H1 (cell line): Measurements from ENCODE around the gene SYDE2. TPM values are rescaled to one million over a fixed set of nuclear protein-coding genes. Genes with fewer than 3 reads are reported as not detected.

Experiments
- CTCF ChIA-PET: fragments of 300-600 bp; sonication (Branson Sonifier 250); formaldehyde crosslinking; loops from one replicate; lab custom pipeline; 2021; ENCODE audit not compliant: partially characterized antibody; lab: Charles Lee
- POLR2A ChIA-PET: fragments of 300-600 bp; sonication (Branson Sonifier 250); formaldehyde crosslinking; loops from one replicate; lab custom pipeline; 2021; ENCODE audit warnings: inconsistent platforms; ENCODE audit not compliant: partially characterized antibody; lab: Charles Lee
- DNase-seq, 2 experiments: peaks; one replicate each; pipeline versions ENCODE4 v3.0.0 to v3.0.0-alpha.2; 2010 to 2022; ENCODE audit warnings: low spot score in 2 of 2, low read depth in 1 of 2, mixed read lengths in 1 of 2
- FAIRE-seq: peaks from 2 replicates; lab custom pipeline; 2011; peaks lifted over from hg19 to GRCh38; lab: Jason Lieb, UNC
- H2AFZ ChIP-seq: 2 replicates; pipeline ENCODE4 v1.8.1; 2012; ENCODE audit warnings: low read length, inconsistent platforms
- H2AK5ac ChIP-seq: 2 replicates; pipeline ENCODE4 v1.6.1; 2013; ENCODE audit warnings: low read depth, low read length
- H2BK120ac ChIP-seq: replicated peaks from 2 replicates; pipeline ENCODE3; 2013; ENCODE audit warnings: low read depth, low read length, inconsistent platforms
- H2BK12ac ChIP-seq: 2 replicates; pipeline ENCODE4 v1.6.1; 2013; ENCODE audit warnings: low read depth, low read length
- H2BK15ac ChIP-seq: 2 replicates; pipeline ENCODE4 v1.6.1; 2013; ENCODE audit warnings: low read length
- H2BK20ac ChIP-seq: 2 replicates; pipeline ENCODE4 v1.6.1; 2013; ENCODE audit warnings: low read length
- H2BK5ac ChIP-seq: 2 replicates; pipeline ENCODE4 v1.6.1; 2013; ENCODE audit warnings: low read depth, low read length
- H3K14ac ChIP-seq: 2 replicates; pipeline ENCODE4 v1.6.1; 2013; ENCODE audit warnings: inconsistent platforms; ENCODE audit not compliant: insufficient read length
- H3K18ac ChIP-seq: 2 replicates; pipeline ENCODE4 v1.6.1; 2013; ENCODE audit warnings: low read length; ENCODE audit errors: extremely low read depth
- H3K23ac ChIP-seq: 2 replicates; pipeline ENCODE4 v1.6.1; 2013; ENCODE audit warnings: inconsistent platforms; ENCODE audit not compliant: insufficient read length
- H3K23me2 ChIP-seq: 2 replicates; pipeline ENCODE4 v1.6.1; 2013; ENCODE audit warnings: low read depth, low read length
- H3K27ac ChIP-seq: 2 replicates; pipeline ENCODE4 v1.6.1; 2011; ENCODE audit warnings: low read depth, low read length, inconsistent platforms
- H3K27me3 ChIP-seq, 4 experiments: replicated peaks in 1 of 4; 1 replicate in 1 of 4; 2 replicates in 3 of 4; pipeline versions ENCODE4 v1.6.1 to v1.8.1; 2011 to 2013; ENCODE audit warnings: low read length in 3 of 4, mild to moderate bottlenecking in 3 of 4, inconsistent platforms in 2 of 4, mixed read lengths in 2 of 4, moderate library complexity in 1 of 4; ENCODE audit not compliant: control insufficient read depth in 3 of 4, insufficient read depth in 3 of 4; ENCODE audit errors: extremely low read depth in 1 of 4
- H3K36me3 ChIP-seq, 4 experiments: 2 replicates each; pipeline versions ENCODE4 v1.6.1 to v1.8.1; 2011 to 2013; ENCODE audit warnings: mild to moderate bottlenecking in 4 of 4, low read length in 3 of 4, moderate library complexity in 2 of 4, control low read depth in 1 of 4, inconsistent platforms in 1 of 4; ENCODE audit not compliant: insufficient read depth in 4 of 4, control insufficient read depth in 2 of 4
- H3K4ac ChIP-seq: replicated peaks from 2 replicates; pipeline ENCODE3; 2013; ENCODE audit warnings: low read length, low read depth, mixed read lengths, inconsistent platforms; ENCODE audit not compliant: insufficient read length
- H3K4me1 ChIP-seq, 4 experiments: replicated peaks in 1 of 4; 1 replicate in 1 of 4; 2 replicates in 3 of 4; pipeline versions ENCODE4 v1.6.1 to v1.8.1; 2011 to 2013; ENCODE audit warnings: low read length in 3 of 4, inconsistent platforms in 2 of 4, mixed read lengths in 1 of 4; ENCODE audit not compliant: insufficient read depth in 4 of 4, control insufficient read depth in 3 of 4
- H3K4me2 ChIP-seq, 2 experiments: 2 replicates each; pipeline versions ENCODE4 v1.6.1 to v1.8.1; 2011 to 2013; ENCODE audit warnings: low read depth in 2 of 2, low read length in 2 of 2, control low read depth in 1 of 2, inconsistent platforms in 1 of 2, mild to moderate bottlenecking in 1 of 2; ENCODE audit not compliant: insufficient read depth in 1 of 2
- H3K4me3 ChIP-seq, 4 experiments: fragments of 200-600, 300-600 bp in 1 of 4; sonication (generic), shearing (Covaris generic), sonication (Bioruptor Twin) in 1 of 4; 2 replicates each; pipeline versions ENCODE4 v1.5.1 to v1.8.1; 2011 to 2016; ENCODE audit warnings: low read length in 4 of 4, low read depth in 3 of 4, control low read depth in 2 of 4, inconsistent platforms in 2 of 4, mild to moderate bottlenecking in 2 of 4, mixed read lengths in 1 of 4, moderate library complexity in 1 of 4; ENCODE audit not compliant: insufficient read depth in 2 of 4; ENCODE audit errors: extremely low read depth in 1 of 4
- H3K56ac ChIP-seq: replicated peaks from 2 replicates; pipeline ENCODE3; 2013; ENCODE audit warnings: low read depth, mild to moderate bottlenecking, mixed read lengths, low read length, inconsistent platforms; ENCODE audit not compliant: insufficient read length
- H3K79me1 ChIP-seq: 2 replicates; pipeline ENCODE4 v1.6.1; 2013; ENCODE audit warnings: low read depth, low read length, control low read depth
- H3K79me2 ChIP-seq, 2 experiments: 2 replicates each; pipeline versions ENCODE4 v1.6.1 to v1.8.1; 2012 to 2013; ENCODE audit warnings: low read length in 2 of 2, mild to moderate bottlenecking in 2 of 2, inconsistent platforms in 1 of 2; ENCODE audit not compliant: insufficient read depth in 2 of 2, control insufficient read depth in 1 of 2
- H3K9ac ChIP-seq, 4 experiments: replicated peaks in 1 of 4; 1 replicate in 1 of 4; 2 replicates in 3 of 4; pipeline versions ENCODE4 v1.6.1 to v1.8.1; 2011 to 2013; ENCODE audit warnings: low read depth in 3 of 4, low read length in 3 of 4, control low read depth in 2 of 4, mild to moderate bottlenecking in 2 of 4, moderate library complexity in 2 of 4, inconsistent platforms in 1 of 4; ENCODE audit errors: extremely low read depth in 1 of 4
- H3K9me3 ChIP-seq, 2 experiments: 2 replicates each; pipeline versions ENCODE4 v1.6.1 to v1.8.1; 2012 to 2013; ENCODE audit warnings: mild to moderate bottlenecking in 2 of 2, moderate library complexity in 2 of 2, control low read depth in 1 of 2, inconsistent platforms in 1 of 2, low read depth in 1 of 2, low read length in 1 of 2, mixed read lengths in 1 of 2; ENCODE audit not compliant: insufficient read depth in 2 of 2
- H4K20me1 ChIP-seq, 2 experiments: replicated peaks in 1 of 2; 2 replicates each; pipeline versions ENCODE3 to v1.8.1; 2011 to 2013; ENCODE audit warnings: inconsistent platforms in 2 of 2, low read length in 2 of 2, mild to moderate bottlenecking in 1 of 2; ENCODE audit not compliant: insufficient read depth in 2 of 2, control insufficient read depth in 1 of 2
- H4K5ac ChIP-seq: 2 replicates; pipeline ENCODE4 v1.6.1; 2013; ENCODE audit warnings: low read length, low read depth, mixed read lengths, inconsistent platforms; ENCODE audit not compliant: insufficient read length
- H4K8ac ChIP-seq: 2 replicates; pipeline ENCODE4 v1.8.0; 2013; ENCODE audit warnings: mild to moderate bottlenecking, moderate library complexity, low read length, inconsistent platforms; ENCODE audit not compliant: insufficient read depth; ENCODE audit errors: extremely low read depth
- H4K91ac ChIP-seq: replicated peaks from 2 replicates; pipeline ENCODE3; 2013; ENCODE audit warnings: low read length, mixed read lengths, inconsistent platforms; ENCODE audit not compliant: insufficient read length
- WGBS, 2 experiments: shearing (Covaris generic) in 1 of 2; methylation state at CpG; one replicate each; pipeline versions ENCODE4 v1.1.6 to v1.1.7; 2013 to 2015; ENCODE audit warnings: low lambda C conversion rate in 2 of 2, mixed read lengths in 2 of 2, inconsistent platforms in 1 of 2, low coverage in 1 of 2, missing lambda C conversion rate in 1 of 2; ENCODE audit not compliant: insufficient replicate concordance in 2 of 2, insufficient coverage in 1 of 2, insufficient read length in 1 of 2; ENCODE audit errors: extremely low coverage in 1 of 2, missing lambda C conversion rate in 1 of 2; 5-methylcytosine and 5-hydroxymethylcytosine counted together
- polyA plus RNA-seq, 7 experiments: library from polyadenylated mRNA; depleted of rRNA in 3 of 7; stranded (reverse) in 5 of 7; unstranded in 2 of 7; fragments of >200 nt in 5 of 7; fragments of 200-250 nt in 2 of 7; gene quantifications; 1 replicate in 5 of 7; 2 replicates in 1 of 7; 4 replicates in 1 of 7; pipeline versions ENCODE4 v1.2.1 to v1.2.3, GENCODE V29; 2011 to 2013; ENCODE audit warnings: missing spikeins in 2 of 7, mixed read lengths in 2 of 7
- total RNA-seq: library from RNA; stranded (reverse); fragmentation: NEBNext Ultra II Directional; extraction: Animal tissue kit (Norgen Biotek cat#: 25700); gene quantifications from 2 replicates; pipeline ENCODE4 v1.2.1, GENCODE V29; 2021

The SYDE2 gene
- total and polyA plus RNA-seq, 2 of the 8 experiments (the other 6 are each of a cell fraction or from before 2014, with no cell fraction given), result 1.6 to 14.6 TPM

DNA sequence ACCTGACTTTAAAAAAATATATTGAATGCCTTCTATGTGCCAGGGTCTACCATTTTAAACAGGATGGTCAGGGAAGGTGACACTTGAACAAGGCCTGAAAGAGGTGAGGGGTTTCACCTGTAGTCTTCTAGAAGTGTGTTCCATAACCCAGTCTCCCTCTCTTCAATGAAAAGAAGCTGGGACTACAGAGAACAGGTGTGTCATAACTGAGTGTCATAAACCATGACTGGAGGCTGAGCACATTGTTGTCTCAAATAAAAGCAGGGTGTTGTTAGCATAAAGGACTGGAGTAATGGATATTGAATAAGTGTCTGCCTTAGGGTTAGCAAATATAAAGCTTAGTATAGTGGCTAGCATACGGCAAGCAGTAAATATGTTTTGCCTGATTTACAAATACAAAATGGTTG, 65.4 kb downstream of the SYDE2 start:
- ChIA-PET CTCF (interaction anchor here (0.7 to 2.1 kb wide), 6 partner anchors 26 to 124 kb away, joined by 3 to 6 read pairs (median 5); no protein-coding TSS in a partner anchor), POLR2A (no interaction called here)
- H3K27ac ChIP-seq, result no peak overlapping the region

More for the DNA sequence above, 65.4 kb downstream of the SYDE2 start:
- H2BK120ac ChIP-seq, result no peak overlapping the region
- H3K9ac ChIP-seq, result no peak overlapping the region
- H3K23me2 ChIP-seq, result no peaks in the 10 kb centered on the region
- H3K56ac ChIP-seq, result no peak overlapping the region
- FAIRE-seq (no peak), DNase-seq (no peak)
- H3K4me1 ChIP-seq, result peaks cover 0 to 3% (median 0%) of the 10 kb centered on the region in 4 experiments; a peak in 1 of 7 replicates
- H2BK12ac ChIP-seq, result no peak overlapping the region
- H2BK20ac ChIP-seq, result no peak overlapping the region
- H3K23ac ChIP-seq, result no peak overlapping the region
- no peaks in the 10 kb centered on the region for H3K27me3 ChIP-seq
- no peak overlapping the region for H4K8ac ChIP-seq
- no peak overlapping the region for H4K91ac ChIP-seq
- H3K79me1 ChIP-seq, result no peaks in the 10 kb centered on the region
- no peaks in the 10 kb centered on the region for H3K9me3 ChIP-seq
- H2AFZ ChIP-seq, result no peak overlapping the region
- no peak overlapping the region for H2AK5ac ChIP-seq
- H3K4me3 ChIP-seq, result no peak overlapping the region
- H2BK15ac ChIP-seq, result no peak overlapping the region
- H3K4ac ChIP-seq, result no peak overlapping the region
- no peaks in the 10 kb centered on the region for H3K36me3 ChIP-seq
- no peak overlapping the region for H3K18ac ChIP-seq
- H3K14ac ChIP-seq, result no peak overlapping the region
- no peak overlapping the region for H2BK5ac ChIP-seq
- H3K79me2 ChIP-seq, result no peaks in the 10 kb centered on the region
- H3K4me2 ChIP-seq, result no peak overlapping the region
- H4K5ac ChIP-seq, result no peak overlapping the region
- no peaks in the 10 kb centered on the region for H4K20me1 ChIP-seq
- WGBS, 2 experiments, result 95% methylated on average over 1 of the region's 1 CpG; no CpG with 5 or more reads in 1 of the 2 experiments
